ES-I3 (cell line): ENCODE results near the gene AK5.

ENCODE experiments used
- H3K36me3 ChIP-seq: 2 replicates; pipeline ENCODE4 v1.6.1; 2013; ENCODE audit warnings: mild to moderate bottlenecking, low read length, control low read depth, moderate library complexity; ENCODE audit not compliant: insufficient read depth
- H3K4me1 ChIP-seq: 2 replicates; pipeline ENCODE4 v1.6.1; 2013; ENCODE audit warnings: mild to moderate bottlenecking, control low read depth, low read length; ENCODE audit not compliant: insufficient read depth
- H3K9ac ChIP-seq: 2 replicates; pipeline ENCODE4 v1.6.1; 2013; ENCODE audit warnings: low read depth, mild to moderate bottlenecking, low read length, moderate library complexity
- H3K9me3 ChIP-seq: 2 replicates; pipeline ENCODE4 v1.6.1; 2013; ENCODE audit warnings: mild to moderate bottlenecking, low read length, moderate library complexity; ENCODE audit not compliant: control insufficient read depth, insufficient read depth

The AK5 gene

DNA sequence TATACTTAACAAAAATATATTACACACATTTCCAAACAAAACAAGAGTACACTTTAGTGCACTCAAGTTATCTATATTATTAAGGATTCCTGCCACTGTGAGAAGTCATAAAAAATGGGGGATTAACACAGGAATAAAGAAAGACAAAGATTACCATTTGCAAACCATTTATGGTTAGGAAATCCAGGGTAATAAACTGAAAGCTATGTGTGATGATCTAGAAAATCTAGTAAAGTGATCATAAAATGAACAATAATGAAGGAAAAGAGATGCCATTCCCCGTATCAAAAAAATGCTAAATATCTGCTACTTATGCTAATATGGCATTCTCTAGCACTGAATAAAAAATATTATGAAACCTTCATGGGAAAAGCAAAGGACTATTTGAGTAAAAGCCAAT, 101.4 kb downstream of the AK5 start:
- Histone ChIP-seq H3K4me1 (peaks cover 3% of the 10 kb centered on the region; the same call in 1 of the 2 replicates), H3K9ac (no peak overlapping the region), H3K9me3 (no peaks in the 10 kb centered on the region), H3K36me3 (no peaks in the 10 kb centered on the region)

DNA sequence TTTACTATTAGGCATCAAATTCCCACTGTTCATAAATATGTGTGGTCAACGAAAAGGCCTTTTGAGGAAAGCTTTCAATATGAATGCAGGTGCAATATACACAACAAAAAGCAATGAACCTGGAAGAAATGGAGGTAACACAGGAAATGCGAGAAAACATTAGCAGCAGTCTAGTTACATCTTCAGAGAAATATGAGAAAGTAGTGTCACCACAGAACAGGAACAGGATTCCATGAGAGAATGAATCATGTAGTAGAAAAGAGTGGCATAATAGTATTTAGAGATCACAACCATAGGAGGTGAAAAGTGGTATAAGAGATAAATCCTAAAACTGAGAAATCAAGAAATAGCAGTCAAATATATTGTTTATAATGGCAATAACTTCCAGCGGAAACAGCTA, 103.7 kb downstream of the AK5 start:
- Histone ChIP-seq H3K9me3 (no peaks in the 10 kb centered on the region), H3K4me1 (peaks cover 3% of the 10 kb centered on the region; the same call in 1 of the 2 replicates), H3K36me3 (no peaks in the 10 kb centered on the region), H3K9ac (no peak overlapping the region)

DNA sequence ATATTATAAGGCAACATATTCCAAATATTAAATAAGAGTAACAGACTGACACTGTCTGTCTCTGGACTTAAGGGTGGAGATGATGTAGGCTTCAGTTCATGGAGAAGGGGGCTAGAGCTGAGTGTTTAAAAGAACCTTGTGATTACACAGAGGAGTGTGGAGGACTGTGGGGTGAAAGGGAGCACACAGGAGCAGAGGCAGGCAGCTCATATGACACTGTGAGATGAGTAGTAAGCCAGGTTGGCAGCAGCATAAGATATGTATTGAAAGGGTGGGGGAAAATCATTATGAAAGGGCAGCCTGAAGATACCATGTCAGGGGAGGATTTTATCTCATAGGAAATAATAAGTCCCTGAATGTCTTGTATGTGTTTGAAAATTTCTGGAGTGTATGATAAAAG, 104.5 kb downstream of the AK5 start:
- no peaks in the 10 kb centered on the region for H3K36me3 ChIP-seq
- peaks cover 3% of the 10 kb centered on the region; the same call in 1 of the 2 replicates for H3K4me1 ChIP-seq
- H3K9ac ChIP-seq: no peak overlapping the region
- no peaks in the 10 kb centered on the region for H3K9me3 ChIP-seq

DNA sequence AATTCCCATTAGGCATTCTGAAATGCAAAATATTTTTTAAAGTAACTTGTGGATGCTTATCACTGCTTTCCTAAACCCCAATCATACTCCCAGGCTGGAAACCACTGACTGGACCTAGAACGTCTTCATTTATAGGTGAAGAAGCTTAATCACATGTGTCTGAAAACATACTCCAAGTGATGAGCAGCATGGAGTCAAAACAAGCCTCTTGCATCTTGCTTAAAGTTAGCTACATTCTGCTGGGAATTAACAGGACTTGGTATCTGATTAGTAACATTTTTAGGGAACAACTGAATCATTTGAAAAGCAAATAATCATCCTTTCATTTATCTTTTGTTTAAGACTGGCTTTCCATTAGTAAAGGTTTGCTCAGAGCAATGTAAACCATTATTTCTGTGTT, 105.7 kb downstream of the AK5 start:
- Histone ChIP-seq H3K36me3 (no peaks in the 10 kb centered on the region), H3K4me1 (peaks cover 3% of the 10 kb centered on the region; the same call in 1 of the 2 replicates), H3K9ac (no peak overlapping the region), H3K9me3 (no peaks in the 10 kb centered on the region)

GRCh38 chr1:77388661-77389060, 106.8 kb downstream of the AK5 start:
- Histone ChIP-seq H3K9me3 (no peaks in the 10 kb centered on the region), H3K9ac (no peak overlapping the region), H3K36me3 (no peaks in the 10 kb centered on the region), H3K4me1 (peaks cover 3% of the 10 kb centered on the region; the same call in 1 of the 2 replicates)

DNA sequence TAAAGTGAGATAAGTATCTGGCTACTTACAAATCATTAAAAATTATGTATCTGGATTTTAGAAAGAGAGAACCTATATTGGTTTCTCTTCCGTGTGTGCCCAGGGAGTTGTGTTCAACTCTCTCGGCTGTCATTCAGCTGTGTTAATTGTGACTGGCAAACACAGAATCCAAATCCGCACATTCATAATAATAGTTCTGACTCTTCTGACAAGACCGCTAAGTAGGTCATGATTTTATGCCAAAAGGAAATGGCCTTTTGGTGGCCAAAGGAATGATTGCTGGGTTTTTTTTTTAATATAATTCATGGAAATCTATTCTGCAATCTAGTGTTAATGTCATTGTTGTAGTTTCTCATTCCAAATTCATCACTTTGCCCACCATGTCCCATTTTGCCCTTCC, 110.7 kb downstream of the AK5 start:
- H3K36me3 ChIP-seq: no peaks in the 10 kb centered on the region
- no peak overlapping the region for H3K9ac ChIP-seq
- no peaks in the 10 kb centered on the region for H3K9me3 ChIP-seq
- no peaks in the 10 kb centered on the region; the same call in 1 of the 2 replicates for H3K4me1 ChIP-seq

- Histone ChIP-seq H3K4me1 (no peaks in the 10 kb centered on the region), H3K36me3 (no peaks in the 10 kb centered on the region), H3K9ac (no peak overlapping the region), H3K9me3 (no peaks in the 10 kb centered on the region)
Measured at GRCh38 chr1:77394166-77394565, 112.3 kb downstream of the AK5 start.

DNA sequence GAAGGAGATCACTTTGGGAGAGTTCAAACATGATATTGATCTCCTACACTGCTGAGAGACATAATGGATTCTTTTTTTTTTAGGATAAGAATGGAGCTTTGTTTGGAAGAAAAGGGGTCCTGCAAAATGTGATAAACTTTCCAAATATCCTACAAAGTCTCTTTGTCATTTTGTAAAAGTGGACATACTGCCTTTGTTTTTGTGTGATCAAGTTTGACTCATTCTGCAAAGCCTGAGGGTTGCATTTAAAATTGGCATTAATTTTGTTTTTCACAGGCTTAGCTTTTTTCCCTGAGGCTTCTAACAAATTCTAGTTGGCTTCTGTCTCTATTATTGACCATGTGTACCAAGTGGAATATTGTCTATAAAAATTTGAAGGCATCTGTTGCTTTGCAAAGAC, 113.2 kb downstream of the AK5 start:
- H3K9ac ChIP-seq: no peak overlapping the region
- no peaks in the 10 kb centered on the region for H3K36me3 ChIP-seq
- no peaks in the 10 kb centered on the region for H3K4me1 ChIP-seq
- no peaks in the 10 kb centered on the region for H3K9me3 ChIP-seq

- Histone ChIP-seq H3K9ac (no peak overlapping the region), H3K4me1 (no peaks in the 10 kb centered on the region), H3K9me3 (no peaks in the 10 kb centered on the region), H3K36me3 (no peaks in the 10 kb centered on the region)
Measured at GRCh38 chr1:77398152-77398551, 116.3 kb downstream of the AK5 start.

GRCh38 chr1:77399250-77400086, 117.6 kb downstream of the AK5 start:
- no peaks in the 10 kb centered on the region for H3K4me1 ChIP-seq
- no peaks in the 10 kb centered on the region for H3K36me3 ChIP-seq
- no peak overlapping the region for H3K9ac ChIP-seq
- no peaks in the 10 kb centered on the region for H3K9me3 ChIP-seq

- Histone ChIP-seq H3K4me1 (no peaks in the 10 kb centered on the region), H3K9me3 (no peaks in the 10 kb centered on the region), H3K9ac (no peak overlapping the region), H3K36me3 (no peaks in the 10 kb centered on the region)
Measured at GRCh38 chr1:77400781-77401180, 119.0 kb downstream of the AK5 start.

GRCh38 chr1:77401384-77401783, 119.6 kb downstream of the AK5 start:
- no peaks in the 10 kb centered on the region for H3K36me3 ChIP-seq
- no peaks in the 10 kb centered on the region for H3K9me3 ChIP-seq
- no peaks in the 10 kb centered on the region for H3K4me1 ChIP-seq
- H3K9ac ChIP-seq: no peak overlapping the region

DNA sequence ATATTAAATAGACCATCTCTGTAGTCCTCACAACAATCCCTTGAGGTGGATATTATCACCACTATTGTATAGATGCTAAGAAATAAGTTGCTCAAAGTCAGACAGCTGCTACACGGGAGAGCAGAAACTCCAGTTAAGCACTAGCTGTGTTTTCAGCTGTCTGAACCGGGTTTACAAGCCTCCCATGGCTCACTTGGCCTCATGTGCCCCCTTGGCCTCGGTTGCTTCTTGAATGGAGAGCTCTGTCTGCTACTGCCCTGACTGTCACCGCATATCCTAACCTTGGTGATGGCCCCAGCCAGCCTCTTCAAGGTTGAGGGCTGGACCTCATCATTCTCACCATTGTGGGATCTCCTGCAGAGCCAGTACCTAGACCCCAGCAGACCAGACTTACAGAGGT, 123.4 kb downstream of the AK5 start:
- no peaks in the 10 kb centered on the region for H3K36me3 ChIP-seq
- H3K9me3 ChIP-seq: no peaks in the 10 kb centered on the region
- H3K4me1 ChIP-seq: no peaks in the 10 kb centered on the region
- no peak overlapping the region for H3K9ac ChIP-seq

DNA sequence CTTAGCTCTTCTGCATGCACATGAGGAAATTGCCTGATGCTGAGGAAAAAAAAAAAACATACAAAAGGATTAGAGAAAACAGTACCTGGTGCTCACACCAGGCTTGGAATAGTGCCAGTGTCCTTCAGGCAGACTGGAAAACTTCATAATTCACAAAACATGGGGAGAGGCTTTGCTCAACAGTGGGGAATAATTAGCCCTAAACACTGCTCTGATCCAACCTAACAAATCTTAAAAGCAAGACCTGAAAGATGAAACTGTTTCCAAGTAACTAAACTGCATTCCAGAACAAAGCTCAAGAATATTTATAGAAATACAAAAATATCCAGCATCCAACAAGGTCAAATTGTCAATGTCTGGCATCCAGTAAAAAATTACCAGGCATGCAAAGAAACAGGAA, 124.8 kb downstream of the AK5 start:
- no peak overlapping the region for H3K9ac ChIP-seq
- no peaks in the 10 kb centered on the region for H3K9me3 ChIP-seq
- no peaks in the 10 kb centered on the region for H3K4me1 ChIP-seq
- H3K36me3 ChIP-seq: no peaks in the 10 kb centered on the region

DNA sequence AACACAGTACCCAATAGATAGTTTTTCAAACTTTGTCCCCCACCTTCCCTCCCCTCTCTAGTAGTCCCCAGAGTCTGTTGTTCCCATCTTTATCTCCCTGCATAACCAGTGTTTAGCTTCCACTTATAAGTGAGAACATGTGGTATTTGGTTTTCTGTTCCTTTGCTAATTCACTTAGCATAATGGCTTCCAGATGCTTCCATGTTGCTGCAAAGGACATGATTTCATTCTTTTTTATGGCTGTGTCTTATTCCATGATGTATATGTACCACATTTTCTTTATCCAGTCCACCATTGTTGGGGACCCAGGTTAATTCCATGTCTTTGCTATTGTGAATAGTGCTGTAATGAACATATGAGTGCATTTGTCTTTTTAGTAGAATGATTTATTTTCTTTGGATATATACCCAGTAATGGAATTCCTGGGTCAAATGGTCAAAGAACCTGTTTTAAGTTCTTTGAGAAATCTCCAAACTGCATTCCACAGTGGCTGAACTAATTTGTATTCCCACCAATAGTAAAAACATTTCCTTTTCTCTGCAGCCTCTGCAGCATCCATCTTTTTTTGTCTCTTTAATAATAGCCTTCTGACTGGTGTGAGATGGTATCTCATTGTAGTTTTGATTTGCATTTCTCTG, 126.0 kb downstream of the AK5 start:
- Histone ChIP-seq H3K36me3 (no peaks in the 10 kb centered on the region), H3K4me1 (0 out of 2 replicates have a peak, but pooled peaks cover 2% of the 10 kb centered on the region), H3K9ac (no peak overlapping the region), H3K9me3 (no peaks in the 10 kb centered on the region)
